GM18870 (cell line): ENCODE results near the gene ADRA2A.

Experiments used
- ATAC-seq: cut with Tn5 transposase; IDR thresholded peaks from one replicate; pipeline ENCODE4 v1.9.1; 2021; ENCODE audit warnings: moderate library complexity; ENCODE audit not compliant: unreplicated experiment

ADRA2A gene

DNA sequence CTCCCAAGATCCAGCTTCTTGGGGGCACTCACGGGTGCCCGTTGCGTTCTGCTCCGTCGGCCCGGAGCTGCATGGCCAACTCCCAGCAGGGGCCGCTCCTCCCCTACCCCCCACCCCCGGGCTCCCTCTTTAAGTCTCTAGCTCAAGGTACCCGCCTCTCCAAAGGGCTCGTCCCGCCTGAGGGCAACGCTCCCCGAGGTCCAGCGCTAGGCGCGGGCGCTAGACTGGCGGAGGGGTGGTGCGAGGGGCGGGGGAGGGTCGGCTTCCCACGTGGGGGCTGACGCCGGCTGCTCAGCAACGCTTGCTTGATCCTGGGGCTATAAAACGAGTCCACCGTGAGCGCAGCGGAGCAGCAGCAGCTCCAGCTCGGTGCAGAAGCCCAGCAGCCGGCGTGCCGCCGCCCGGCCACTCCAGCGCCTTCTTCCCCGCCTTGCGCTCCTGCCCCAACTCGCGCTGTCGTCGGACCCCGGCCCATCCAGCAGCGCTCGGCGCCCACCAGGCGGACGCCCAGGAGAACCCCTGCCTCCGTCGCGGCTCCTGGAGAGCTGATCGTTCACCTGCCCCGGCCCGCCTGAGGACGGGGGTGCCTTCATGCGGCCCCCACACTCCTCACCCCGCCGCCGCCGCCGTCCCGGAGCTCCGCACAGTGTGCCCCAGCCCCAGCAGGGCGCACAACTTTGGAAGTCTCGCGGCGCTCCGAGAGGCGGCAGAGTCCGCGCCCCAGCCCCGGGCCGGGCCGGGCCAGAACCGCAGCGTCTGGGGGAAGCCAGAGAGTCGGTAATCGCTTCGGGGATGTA is at the start of gene ADRA2A:
Gene ADRA2A (plus strand): TSS at position 348 of the 797 bp plus-strand sequence. CDS start 968 bp downstream, outside the sequence.
- no peak for ATAC-seq

DNA sequence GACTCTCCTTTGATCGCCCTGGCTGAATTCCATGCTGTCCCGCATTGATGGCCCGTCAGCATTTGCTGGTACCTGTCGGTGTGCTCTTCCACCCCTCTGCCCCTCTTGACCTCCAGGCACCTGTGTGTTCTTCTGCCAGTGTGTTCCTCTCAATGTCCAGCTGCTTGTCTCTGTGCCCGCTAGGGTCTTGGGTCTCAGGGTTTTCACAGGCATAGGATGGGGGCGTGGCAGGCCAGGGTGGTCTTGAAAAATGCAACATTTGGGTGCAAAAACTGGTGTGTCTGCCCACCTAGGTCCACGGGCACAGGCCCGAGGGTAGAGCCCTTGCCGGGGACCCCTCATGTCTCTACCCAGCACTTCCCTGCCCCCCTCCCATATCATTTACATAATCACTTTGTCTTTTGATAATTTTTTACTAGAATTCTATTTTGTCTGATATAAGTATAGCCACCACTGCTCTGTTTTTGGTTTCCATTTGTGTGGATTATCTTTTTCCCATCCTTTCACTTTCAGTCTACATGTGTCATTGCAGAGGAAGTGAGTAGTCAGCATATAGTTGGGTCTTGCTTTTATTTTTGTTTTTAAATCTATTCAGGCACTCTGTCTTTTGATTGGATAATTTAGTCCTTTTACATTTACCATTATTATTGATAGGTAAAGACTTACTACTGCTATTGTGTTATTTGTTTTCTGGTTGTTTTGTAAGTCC is 46.6 kb upstream of the ADRA2A start:
- ATAC-seq: peak; percentile 82

DNA sequence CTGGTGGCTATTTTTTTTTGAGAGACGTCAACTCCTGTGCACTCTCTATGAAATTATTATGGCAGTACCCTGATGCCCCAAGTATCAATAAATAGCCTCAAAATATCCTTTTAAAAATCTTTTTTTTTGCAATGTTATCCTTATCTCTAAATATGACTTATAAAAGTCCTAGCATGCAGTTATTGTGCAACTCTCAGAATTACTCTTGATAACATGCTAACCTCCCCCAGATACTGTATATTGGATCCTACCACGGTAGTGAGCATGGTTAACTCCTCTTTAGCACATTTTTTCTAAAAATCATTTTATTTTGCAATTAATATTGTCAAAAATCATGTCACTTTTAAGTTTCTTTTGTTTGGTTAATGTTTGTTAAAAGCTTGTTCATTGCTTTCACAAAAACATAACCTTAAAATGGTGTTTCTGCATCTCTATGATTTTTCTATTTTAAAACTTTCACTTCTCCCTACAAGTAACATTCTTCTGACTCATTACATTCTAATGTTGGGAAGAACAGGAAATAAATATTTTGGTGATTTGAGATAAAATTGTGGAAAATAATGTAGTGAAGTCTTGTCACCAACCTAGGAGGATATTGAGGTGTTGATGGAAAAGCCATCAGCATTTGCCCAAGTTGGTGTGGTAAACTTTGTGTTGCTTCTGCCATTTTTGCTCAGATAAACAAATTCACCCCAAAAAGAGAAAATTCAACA is 42.1 kb upstream of the ADRA2A start:
- ATAC-seq: no peak

DNA sequence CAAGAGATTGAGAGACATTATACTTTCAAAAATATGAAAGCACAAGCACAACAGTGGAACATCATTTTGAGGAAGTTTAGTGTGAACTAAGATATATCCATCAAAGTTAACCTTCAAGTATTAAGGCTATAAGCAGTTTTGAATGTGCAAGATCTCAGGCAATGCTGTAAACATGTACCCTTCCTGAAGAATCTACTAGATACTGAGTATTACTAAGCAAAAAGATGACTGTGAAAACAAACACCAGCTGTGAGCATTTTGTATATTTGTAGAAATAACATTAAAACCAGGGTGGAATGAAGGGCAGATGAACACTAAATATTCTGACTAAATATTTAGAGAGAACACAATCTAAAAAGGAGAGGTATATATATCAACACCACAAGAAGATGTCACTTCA is 41.3 kb upstream of the ADRA2A start:
- ATAC-seq: no peak

DNA sequence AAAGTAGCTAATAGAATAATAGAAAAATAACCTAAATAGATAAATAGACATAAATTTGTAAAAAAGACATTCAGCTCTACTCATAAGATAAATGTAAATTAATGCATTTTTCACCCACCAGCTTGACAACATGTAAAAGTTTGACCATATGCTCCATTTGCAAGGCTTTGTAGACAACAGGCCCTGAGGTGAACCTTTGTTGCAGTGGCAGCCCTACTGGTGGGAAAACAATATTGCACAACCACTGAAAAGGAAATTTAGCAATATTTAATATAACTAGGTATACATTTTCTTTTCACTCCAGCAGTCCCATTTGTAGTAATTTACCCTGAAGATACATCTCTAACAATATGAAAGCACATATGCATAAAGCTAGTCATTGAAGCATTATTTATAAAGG is 39.0 kb upstream of the ADRA2A start:
- no peak for ATAC-seq

DNA sequence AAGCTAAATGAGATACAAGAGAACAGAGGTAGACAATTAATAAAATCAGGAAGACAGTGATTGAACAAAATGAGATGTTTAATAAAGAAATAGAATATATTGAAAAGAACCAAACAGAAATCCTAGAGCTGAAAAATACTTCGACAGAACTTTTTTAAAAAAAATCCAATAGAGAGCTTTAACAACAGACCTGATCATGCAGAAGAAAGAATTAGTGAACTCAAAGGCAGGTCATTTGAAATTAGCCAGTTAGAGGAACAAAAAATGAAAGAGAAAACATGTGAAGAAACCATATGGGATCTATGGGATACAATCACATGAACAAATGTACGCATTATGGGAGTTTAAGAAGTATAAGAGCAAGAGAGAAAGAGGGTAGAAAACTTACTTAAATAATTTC is 37.3 kb upstream of the ADRA2A start:
- ATAC-seq: no peak

DNA sequence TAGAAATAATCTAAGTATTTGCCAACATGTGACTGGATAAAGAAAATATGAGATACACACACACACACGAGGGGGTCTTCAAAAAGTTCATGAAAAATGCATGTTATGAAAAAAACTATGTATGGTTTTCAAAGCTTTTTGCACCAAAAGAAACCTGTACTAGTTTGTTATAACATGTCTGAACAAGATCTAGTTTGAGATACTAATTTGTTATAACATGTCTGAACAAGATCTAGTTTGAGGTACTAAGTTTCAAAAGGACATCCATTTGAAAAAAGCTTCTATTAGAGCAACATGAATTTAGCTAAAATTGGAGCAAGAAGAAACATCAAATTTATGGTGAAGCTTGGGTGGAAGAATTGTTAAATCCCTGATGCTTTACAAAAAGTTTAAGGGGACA is 19.8 kb upstream of the ADRA2A start:
- ATAC-seq: no peak

DNA sequence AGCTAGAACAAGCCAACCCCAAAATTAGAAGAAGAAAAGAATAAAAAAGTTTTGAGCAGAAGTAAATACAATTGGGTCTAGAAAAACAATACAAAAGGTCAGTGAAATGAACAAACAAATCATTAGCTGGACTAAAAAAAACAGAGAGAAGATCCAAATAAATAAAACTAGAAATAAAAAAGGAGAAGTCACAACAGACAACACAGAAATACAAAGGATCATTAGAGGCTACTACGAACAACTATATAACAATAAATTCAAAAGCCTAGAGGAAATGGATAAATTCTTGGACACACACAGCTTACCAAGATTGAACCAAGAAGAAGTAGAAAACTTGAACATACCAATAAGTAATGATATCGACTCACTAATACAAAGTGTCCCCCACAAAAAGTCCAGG is 13.4 kb upstream of the ADRA2A start:
- no peak for ATAC-seq

DNA sequence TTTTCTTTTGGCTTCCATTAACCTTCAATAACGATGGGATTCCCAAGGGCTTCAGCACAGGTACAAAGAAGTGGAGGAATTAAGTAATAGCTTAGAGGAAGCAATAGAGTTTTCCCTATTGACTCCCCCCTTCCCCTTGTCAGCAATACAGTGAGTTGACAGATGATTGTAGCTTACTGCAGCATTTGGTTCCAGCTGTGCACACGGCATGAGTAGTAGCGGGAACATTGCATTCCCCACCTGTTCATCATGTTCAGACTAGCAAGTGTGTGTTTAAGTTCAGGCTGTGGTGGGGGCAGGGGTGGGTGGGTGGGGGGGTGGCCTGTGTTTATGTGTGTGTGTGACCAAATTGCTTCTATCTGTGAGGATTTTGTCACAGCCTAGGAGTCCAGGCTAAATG is 4.6 kb upstream of the ADRA2A start:
- no peak for ATAC-seq

DNA sequence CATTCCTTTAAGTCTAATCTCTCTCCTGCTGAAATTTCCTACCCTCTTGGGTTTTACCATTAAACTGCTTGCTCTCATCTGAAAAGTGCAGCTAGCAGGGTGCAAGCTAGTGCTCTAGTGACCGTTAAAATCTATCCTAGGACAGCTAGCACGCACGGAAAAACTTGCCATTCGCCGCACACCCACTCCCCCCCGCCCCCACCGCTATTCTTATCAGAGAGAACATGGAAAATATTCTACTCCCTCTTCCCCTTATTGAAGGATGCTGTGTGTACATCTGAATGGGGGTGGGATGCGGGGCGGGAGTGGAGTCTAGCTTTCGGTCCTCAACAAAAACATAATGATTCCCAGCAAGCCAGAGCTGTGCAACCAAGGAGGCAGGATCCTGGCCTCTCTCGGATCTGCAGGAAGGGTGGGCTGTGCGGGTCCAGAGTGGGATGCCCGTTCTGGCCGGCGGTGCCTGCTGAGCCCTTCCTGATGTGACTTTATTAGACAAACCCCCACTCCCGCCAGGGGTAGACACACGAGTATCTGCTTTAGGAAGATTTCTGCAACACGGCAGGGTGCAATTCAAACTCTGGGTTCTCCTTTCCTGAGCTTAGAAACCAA is 1.1 kb upstream of the ADRA2A start:
- peak; percentile 9 for ATAC-seq

DNA sequence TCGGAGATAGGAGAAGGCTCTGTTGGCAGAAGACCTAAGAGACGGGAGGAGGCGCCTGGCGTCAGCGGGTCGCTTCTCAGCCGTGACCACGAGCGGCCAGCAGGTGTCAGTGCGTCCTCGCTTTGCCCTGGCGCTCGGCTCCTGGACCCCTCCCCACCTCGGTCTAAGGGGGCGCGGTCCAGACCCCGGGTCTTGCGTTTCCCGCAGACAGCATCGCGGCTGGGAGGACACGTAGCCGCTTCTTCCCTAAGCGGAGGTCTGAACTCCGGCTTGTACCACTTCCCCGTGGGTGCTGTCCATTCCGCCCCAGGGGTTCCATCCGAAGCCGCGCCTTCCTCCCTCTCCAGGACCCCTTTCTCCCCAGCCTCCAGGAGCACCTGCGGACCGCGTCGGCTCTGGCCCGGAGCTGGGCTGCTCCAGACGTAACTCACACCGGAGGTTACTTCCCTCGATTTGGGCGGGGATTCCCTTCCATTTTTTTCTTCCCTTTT is 593 bp upstream of the ADRA2A start:
- peak; percentile 52 for ATAC-seq

DNA sequence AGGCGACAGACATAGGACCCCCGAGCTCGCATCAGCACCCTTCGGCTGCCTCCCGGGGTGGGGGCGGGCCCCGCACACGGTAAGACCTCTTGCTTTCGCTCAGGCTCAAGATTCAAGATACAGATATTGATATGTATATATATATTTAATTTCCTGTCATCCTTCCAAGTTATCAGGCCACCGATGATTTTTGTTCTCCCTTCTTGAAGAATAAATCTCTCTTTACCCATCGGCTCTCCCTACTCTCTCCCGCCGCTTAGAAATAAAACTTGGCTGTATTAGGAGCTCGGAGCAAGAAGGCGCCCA is 603 bp downstream of the ADRA2A start:
- no peak for ATAC-seq

DNA sequence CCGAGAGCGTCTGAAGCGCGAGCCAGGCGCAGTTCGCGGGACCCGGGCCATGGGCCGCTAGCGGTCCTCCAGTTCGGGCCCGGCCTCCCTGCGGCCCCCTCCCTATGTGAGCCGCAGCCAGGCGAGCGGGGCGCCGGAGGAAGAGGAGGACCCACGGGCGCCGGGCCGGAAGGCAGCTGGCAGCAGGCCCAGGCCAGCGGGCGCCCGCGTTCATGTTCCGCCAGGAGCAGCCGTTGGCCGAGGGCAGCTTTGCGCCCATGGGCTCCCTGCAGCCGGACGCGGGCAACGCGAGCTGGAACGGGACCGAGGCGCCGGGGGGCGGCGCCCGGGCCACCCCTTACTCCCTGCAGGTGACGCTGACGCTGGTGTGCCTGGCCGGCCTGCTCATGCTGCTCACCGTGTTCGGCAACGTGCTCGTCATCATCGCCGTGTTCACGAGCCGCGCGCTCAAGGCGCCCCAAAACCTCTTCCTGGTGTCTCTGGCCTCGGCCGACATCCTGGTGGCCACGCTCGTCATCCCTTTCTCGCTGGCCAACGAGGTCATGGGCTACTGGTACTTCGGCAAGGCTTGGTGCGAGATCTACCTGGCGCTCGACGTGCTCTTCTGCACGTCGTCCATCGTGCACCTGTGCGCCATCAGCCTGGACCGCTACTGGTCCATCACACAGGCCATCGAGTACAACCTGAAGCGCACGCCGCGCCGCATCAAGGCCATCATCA is 1.1 kb downstream of the ADRA2A start:
- ATAC-seq: no peak

DNA sequence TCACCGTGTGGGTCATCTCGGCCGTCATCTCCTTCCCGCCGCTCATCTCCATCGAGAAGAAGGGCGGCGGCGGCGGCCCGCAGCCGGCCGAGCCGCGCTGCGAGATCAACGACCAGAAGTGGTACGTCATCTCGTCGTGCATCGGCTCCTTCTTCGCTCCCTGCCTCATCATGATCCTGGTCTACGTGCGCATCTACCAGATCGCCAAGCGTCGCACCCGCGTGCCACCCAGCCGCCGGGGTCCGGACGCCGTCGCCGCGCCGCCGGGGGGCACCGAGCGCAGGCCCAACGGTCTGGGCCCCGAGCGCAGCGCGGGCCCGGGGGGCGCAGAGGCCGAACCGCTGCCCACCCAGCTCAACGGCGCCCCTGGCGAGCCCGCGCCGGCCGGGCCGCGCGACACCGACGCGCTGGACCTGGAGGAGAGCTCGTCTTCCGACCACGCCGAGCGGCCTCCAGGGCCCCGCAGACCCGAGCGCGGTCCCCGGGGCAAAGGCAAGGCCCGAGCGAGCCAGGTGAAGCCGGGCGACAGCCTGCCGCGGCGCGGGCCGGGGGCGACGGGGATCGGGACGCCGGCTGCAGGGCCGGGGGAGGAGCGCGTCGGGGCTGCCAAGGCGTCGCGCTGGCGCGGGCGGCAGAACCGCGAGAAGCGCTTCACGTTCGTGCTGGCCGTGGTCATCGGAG is 1.8 kb downstream of the ADRA2A start:
- ATAC-seq: no peak

DNA sequence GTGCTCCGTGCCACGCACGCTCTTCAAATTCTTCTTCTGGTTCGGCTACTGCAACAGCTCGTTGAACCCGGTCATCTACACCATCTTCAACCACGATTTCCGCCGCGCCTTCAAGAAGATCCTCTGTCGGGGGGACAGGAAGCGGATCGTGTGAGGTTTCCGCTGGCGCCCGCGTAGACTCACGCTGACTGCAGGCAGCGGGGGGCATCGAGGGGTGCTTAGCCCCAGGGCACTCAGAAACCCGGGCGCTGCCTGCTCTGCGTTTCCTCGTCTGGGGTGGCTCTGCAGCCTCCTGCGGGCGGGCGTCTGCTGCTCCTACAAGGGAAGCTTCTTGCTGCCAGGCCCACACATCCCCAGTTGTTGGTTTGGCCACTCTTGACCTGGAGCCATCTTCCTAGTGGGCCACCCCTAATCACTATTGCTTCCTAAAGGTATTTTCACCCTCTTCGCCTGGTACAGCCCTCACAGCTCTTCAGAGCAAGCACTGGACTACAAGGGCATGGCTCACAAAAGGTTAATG is 2.5 kb downstream of the ADRA2A start:
- ATAC-seq: no peak

DNA sequence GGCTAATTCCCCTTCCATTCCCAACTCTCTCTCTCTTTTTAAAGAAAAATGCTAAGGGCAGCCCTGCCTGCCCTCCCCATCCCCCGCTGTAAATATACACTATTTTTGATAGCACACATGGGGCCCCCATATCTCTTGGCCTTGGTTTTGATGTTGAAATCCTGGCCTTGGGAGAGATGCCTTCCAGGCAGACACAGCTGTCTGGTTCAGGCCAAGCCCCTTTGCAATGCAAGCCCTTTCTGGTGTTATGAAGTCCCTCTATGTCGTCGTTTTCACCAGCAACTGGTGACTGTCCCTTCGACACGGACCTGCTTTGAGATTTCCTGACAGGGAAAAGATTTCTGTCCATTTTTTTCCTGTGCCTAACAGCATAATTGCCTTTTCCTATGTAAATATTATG is 3.0 kb downstream of the ADRA2A start:
- no peak for ATAC-seq

DNA sequence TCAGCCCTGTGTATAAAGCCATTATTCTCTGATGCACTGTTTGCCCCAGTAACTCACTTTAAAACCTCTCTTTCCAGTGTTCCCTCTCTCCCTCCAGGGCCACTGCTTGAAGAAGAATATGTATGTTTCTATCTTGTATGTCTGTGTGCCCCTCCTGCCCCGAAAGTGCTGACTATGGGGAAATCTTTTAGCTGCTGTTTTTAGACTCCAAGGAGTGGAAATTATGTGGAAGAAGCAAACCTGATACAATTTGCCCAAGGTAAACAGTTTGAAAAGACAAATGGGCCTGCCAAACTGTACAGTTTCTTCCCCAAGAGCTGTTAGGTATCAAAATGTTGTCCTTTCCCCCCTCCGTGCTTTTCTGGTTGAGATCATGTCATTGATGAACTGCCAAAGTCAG is 3.4 kb downstream of the ADRA2A start:
- ATAC-seq: no peak

DNA sequence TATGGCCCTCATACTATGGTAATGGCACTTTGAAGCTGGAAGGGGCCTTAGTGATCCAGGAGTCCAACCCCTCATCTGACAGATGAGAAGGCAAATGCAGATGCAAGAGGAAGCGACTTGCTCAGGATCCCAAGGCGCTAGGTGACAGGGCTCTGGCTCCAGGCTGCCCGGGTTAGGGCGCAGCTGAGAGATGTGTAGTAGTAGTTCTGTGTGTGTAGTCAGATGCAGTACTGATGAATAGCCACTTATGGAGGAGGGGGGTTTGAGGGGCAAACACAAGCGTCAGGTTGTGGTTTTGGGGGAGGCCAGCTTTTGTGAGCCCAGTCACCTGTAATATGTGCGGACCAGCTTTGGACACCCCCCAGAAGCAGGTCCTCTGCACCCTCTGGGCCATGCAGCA is 4.8 kb downstream of the ADRA2A start:
- no peak for ATAC-seq

DNA sequence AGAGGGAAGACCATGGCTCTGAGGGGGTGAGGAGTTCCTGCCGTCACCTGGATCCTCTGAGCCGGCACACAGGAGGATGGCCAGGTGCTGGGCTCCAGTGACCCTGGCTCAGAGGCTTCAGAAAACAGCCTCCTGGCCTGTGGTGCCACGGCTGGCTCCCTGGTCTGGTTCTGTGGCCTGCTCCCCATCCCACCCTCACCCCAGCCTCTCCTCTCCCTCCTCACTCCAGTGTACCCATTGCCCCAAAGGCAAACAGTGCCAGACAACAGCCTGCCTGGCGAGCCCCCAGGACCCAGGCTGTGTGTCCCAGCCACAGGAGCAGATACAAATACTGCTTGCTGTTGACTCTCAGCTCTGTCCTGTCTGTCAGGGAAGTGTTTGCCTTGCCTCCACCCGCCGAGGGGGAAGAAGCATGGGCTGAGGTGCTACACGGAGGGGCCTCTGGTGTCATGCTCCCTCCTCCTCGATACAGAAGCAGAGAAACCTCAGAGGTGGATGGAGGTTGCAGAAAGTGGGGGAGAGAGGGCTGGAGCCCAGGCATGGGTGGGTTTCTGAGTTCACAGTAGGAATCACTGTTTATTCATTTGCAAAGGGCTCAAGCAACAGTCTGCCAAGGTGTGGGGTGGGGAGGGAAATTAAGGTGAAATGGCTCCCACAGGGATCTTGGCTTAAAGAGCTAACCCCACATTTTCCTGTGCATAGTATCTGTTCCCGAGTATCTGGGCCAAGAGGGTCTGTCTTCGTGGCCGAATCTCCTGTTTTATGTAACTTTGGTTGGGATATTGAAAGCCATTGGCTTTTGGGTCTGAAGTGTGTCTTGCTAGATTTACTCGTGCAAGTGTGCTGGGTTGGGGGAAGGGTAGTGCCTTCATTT is 5.5 kb downstream of the ADRA2A start:
- no peak for ATAC-seq
